Loucy (cell line): Measurements from ENCODE around the gene EFNA5.

ENCODE experiments used
- H2AFZ ChIP-seq: fragments of 200-600 bp; sonication (generic); 2 replicates; pipeline ENCODE4 v1.6.0; 2016; ENCODE audit warnings: antibody characterized with exemption, mild to moderate bottlenecking, low read length, moderate library complexity
- H3F3A ChIP-seq: fragments of 200-600 bp; 2 replicates; pipeline ENCODE4 v1.6.0; 2016; ENCODE audit warnings: antibody characterized with exemption, low read depth, mild to moderate bottlenecking
- H3K27me3 ChIP-seq: fragments of 200-600 bp; sonication (generic); 2 replicates; pipeline ENCODE4 v1.6.1; 2014; ENCODE audit warnings: low read length, mild to moderate bottlenecking; ENCODE audit not compliant: insufficient read depth, poor library complexity, severe bottlenecking
- H3K36me3 ChIP-seq: fragments of 200-600 bp; sonication (generic); 2 replicates; pipeline ENCODE4 v1.6.1; 2016; ENCODE audit warnings: low read length; ENCODE audit not compliant: insufficient read depth
- H3K4me1 ChIP-seq: fragments of 200-600 bp; sonication (generic); 2 replicates; pipeline ENCODE4 v1.5.1; 2014; ENCODE audit warnings: low read length, mild to moderate bottlenecking; ENCODE audit not compliant: insufficient read depth, poor library complexity, severe bottlenecking
- H3K4me2 ChIP-seq: fragments of 200-600 bp; sonication (generic); 2 replicates; pipeline ENCODE4 v1.6.0; 2014; ENCODE audit warnings: antibody characterized with exemption, low read length, low read depth, mild to moderate bottlenecking; ENCODE audit not compliant: poor library complexity, severe bottlenecking
- H3K4me3 ChIP-seq: fragments of 200-600 bp; sonication (generic); 2 replicates; pipeline ENCODE4 v1.5.1; 2014; ENCODE audit warnings: low read length, mild to moderate bottlenecking, mixed read lengths; ENCODE audit not compliant: poor library complexity, severe bottlenecking
- H3K79me2 ChIP-seq: fragments of 200-600 bp; sonication (generic); 2 replicates; pipeline ENCODE4 v1.6.1; 2014; ENCODE audit warnings: low read length; ENCODE audit not compliant: insufficient read depth
- H3K9ac ChIP-seq: fragments of 200-600 bp; sonication (generic); 2 replicates; pipeline ENCODE4 v1.6.0; 2014; ENCODE audit warnings: mild to moderate bottlenecking, low read depth, low read length, moderate library complexity; ENCODE audit not compliant: poor library complexity, severe bottlenecking
- H3K9me2 ChIP-seq: fragments of 200-600 bp; sonication (generic); replicated peaks from 2 replicates; pipeline ENCODE4 v1.6.1; 2016; ENCODE audit warnings: low read depth, low read length, mixed read lengths
- H3K9me3 ChIP-seq: fragments of 200-600 bp; sonication (generic); 2 replicates; pipeline ENCODE4 v1.6.1; 2014; ENCODE audit warnings: mild to moderate bottlenecking, antibody characterized with exemption, low read length, low read depth; ENCODE audit not compliant: insufficient read depth
- H4K20me1 ChIP-seq: fragments of 200-600 bp; sonication (generic); 2 replicates; pipeline ENCODE4 v1.6.0; 2014; ENCODE audit warnings: antibody characterized with exemption, low read length, mild to moderate bottlenecking; ENCODE audit not compliant: insufficient read depth, poor library complexity, severe bottlenecking
- CTCF ChIP-seq: fragments of 200-600 bp; sonication (generic); conservative IDR thresholded peaks from 2 replicates; pipeline ENCODE4 v1.5.1; 2014; ENCODE audit warnings: mild to moderate bottlenecking, antibody characterized with exemption, low read length
- EZH2phosphoT487 ChIP-seq: fragments of 200-600 bp; IDR thresholded peaks from 2 replicates; pipeline ENCODE4 v1.6.1; 2018; ENCODE audit warnings: antibody characterized with exemption, mild to moderate bottlenecking, moderate library complexity, borderline replicate concordance

EFNA5 gene

GRCh38 chr5:107555425-107556090 lies 115.2 kb downstream of the EFNA5 start:
- H2AFZ ChIP-seq: no peak overlapping the region
- no peaks in the 10 kb centered on the region for H3F3A ChIP-seq
- TF ChIP-seq CTCF (no peak), EZH2phosphoT487 (no peak)
- no peaks in the 10 kb centered on the region for H3K9me3 ChIP-seq
- no peaks in the 10 kb centered on the region for H3K27me3 ChIP-seq
- H3K4me3 ChIP-seq: no peak overlapping the region
- H3K79me2 ChIP-seq: no peaks in the 10 kb centered on the region
- no peaks in the 10 kb centered on the region for H3K9me2 ChIP-seq
- H3K36me3 ChIP-seq: no peaks in the 10 kb centered on the region
- H4K20me1 ChIP-seq: no peaks in the 10 kb centered on the region
- no peak overlapping the region for H3K4me2 ChIP-seq
- no peak overlapping the region for H3K9ac ChIP-seq
- no peaks in the 10 kb centered on the region for H3K4me1 ChIP-seq

- TF ChIP-seq EZH2phosphoT487 (no peak), CTCF (no peak)
- no peaks in the 10 kb centered on the region for H3K79me2 ChIP-seq
- no peaks in the 10 kb centered on the region for H3K9me3 ChIP-seq
- no peak overlapping the region for H3K4me2 ChIP-seq
- no peaks in the 10 kb centered on the region for H3K9me2 ChIP-seq
- H3K4me3 ChIP-seq: no peak overlapping the region
- H3K9ac ChIP-seq: no peak overlapping the region
- H4K20me1 ChIP-seq: no peaks in the 10 kb centered on the region
- H3K4me1 ChIP-seq: no peaks in the 10 kb centered on the region
- H3K36me3 ChIP-seq: no peaks in the 10 kb centered on the region
- H2AFZ ChIP-seq: no peak overlapping the region
- H3K27me3 ChIP-seq: no peaks in the 10 kb centered on the region
- H3F3A ChIP-seq: no peaks in the 10 kb centered on the region
These were observed 115.8 kb downstream of the EFNA5 start for GRCh38 chr5:107554776-107555424.

GRCh38 chr5:107553117-107553555 lies 117.6 kb downstream of the EFNA5 start:
- H3K36me3 ChIP-seq: no peaks in the 10 kb centered on the region
- no peaks in the 10 kb centered on the region for H3K79me2 ChIP-seq
- H3K4me2 ChIP-seq: no peak overlapping the region
- H3K27me3 ChIP-seq: no peaks in the 10 kb centered on the region
- no peak overlapping the region for H3K9ac ChIP-seq
- no peaks in the 10 kb centered on the region for H3K4me1 ChIP-seq
- no peaks in the 10 kb centered on the region for H3K9me3 ChIP-seq
- H2AFZ ChIP-seq: no peak overlapping the region
- no peaks in the 10 kb centered on the region for H4K20me1 ChIP-seq
- TF ChIP-seq EZH2phosphoT487: no peak
- no peaks in the 10 kb centered on the region for H3K9me2 ChIP-seq
- H3K4me3 ChIP-seq: no peak overlapping the region
- H3F3A ChIP-seq: no peaks in the 10 kb centered on the region
